Measurements from ENCODE around the gene SORCS2. TPM values are rescaled to one million over a fixed set of nuclear protein-coding genes. Genes with fewer than 3 reads are reported as not detected.

SORCS2 gene
- total and polyA plus RNA-seq, 2 donors (not counting 1 experiment from before 2014, with no cell fraction given): not detected

- no peaks in the 10 kb centered on the region for H3K36me3 ChIP-seq (replicated peaks in 1 of 2; ENCODE audit: control extremely low read depth in 1 of 2, control insufficient read depth in 1 of 2, extremely low read depth in 1 of 2, insufficient read depth in 2 of 2, low read length in 1 of 2)
- H2AFZ ChIP-seq (ENCODE audit: insufficient read depth, low read depth, low read length, poor library complexity, severe bottlenecking): no peak overlapping the region
- ChIA-PET POLR2A (no interaction called here), CTCF (no interaction called here)
- Mint-ChIP-seq H3K4me1 (no peaks in the 10 kb centered on the region), H3K27me3 (no peaks in the 10 kb centered on the region), H3K9me3 (ENCODE audit: insufficient read depth) (no peaks in the 10 kb centered on the region), H3K4me3 (no peak overlapping the region), H3K27ac (no peak overlapping the region)
- TF ChIP-seq CTCF (IDR thresholded peaks at IDR 0.05) (no peak), EZH2 (IDR thresholded peaks at IDR 0.05; ENCODE audit: borderline replicate concordance, insufficient read depth, low read depth, low read length, poor library complexity, severe bottlenecking) (no peak)
- H3K4me2 ChIP-seq (replicated peaks; ENCODE audit: low read depth, low read length, poor library complexity, severe bottlenecking): no peak overlapping the region
- H4K20me1 ChIP-seq (ENCODE audit: control insufficient read depth, insufficient read depth, low read length, poor library complexity, severe bottlenecking): no peaks in the 10 kb centered on the region
- H3K9ac ChIP-seq (ENCODE audit: low read length): no peak overlapping the region
- H3K79me2 ChIP-seq (ENCODE audit: control insufficient read depth, insufficient read depth, low read length): no peaks in the 10 kb centered on the region
- DNase-seq: no peak
- WGBS (ENCODE audit: insufficient coverage): 91% methylated on average over 4 of the region's 4 CpGs
- no peaks in the 10 kb centered on the region for H3K4me1 ChIP-seq (ENCODE audit: control insufficient read depth in 2 of 2, insufficient read depth in 2 of 2, low read length in 2 of 2)
- no peaks in the 10 kb centered on the region for H3K27me3 ChIP-seq (replicated peaks in 1 of 4; ENCODE audit: control extremely low read depth in 1 of 4, control insufficient read depth in 3 of 4, insufficient read depth in 4 of 4, low read length in 3 of 4)
- ATAC-seq (ENCODE audit: low read depth): no peak
- intact Hi-C loops (cut with micrococcal nuclease): no loop called here
- no peak overlapping the region for H3K4me3 ChIP-seq (ENCODE audit: control extremely low read depth in 1 of 5, extremely low read depth in 1 of 5, insufficient read depth in 1 of 5, low read depth in 2 of 5, low read length in 4 of 5)
- peaks cover 0 to 21% (median 0%) of the 10 kb centered on the region in 3 donors for H3K9me3 ChIP-seq (ENCODE audit: control extremely low read depth in 1 of 3, control insufficient read depth in 2 of 3, insufficient read depth in 1 of 3, low read length in 2 of 3)
- no peak overlapping the region for H3K27ac ChIP-seq (ENCODE audit: low read length in 2 of 2)
Observed at GRCh38 chr4:7565483-7565882, 373.1 kb downstream of the SORCS2 start.

GRCh38 chr4:7569810-7570783 lies 377.8 kb downstream of the SORCS2 start:
- DNase-seq: no peak
- Histone ChIP-seq H3K4me1 (ENCODE audit: control insufficient read depth in 2 of 2, insufficient read depth in 2 of 2, low read length in 2 of 2) (no peaks in the 10 kb centered on the region), H3K9me3 (ENCODE audit: control extremely low read depth in 1 of 3, control insufficient read depth in 2 of 3, insufficient read depth in 1 of 3, low read length in 2 of 3) (peaks cover 0 to 38% (median 0%) of the 10 kb centered on the region in 3 donors), H3K27ac (ENCODE audit: low read length in 2 of 2) (no peak overlapping the region), H3K9ac (ENCODE audit: low read length) (no peak overlapping the region), H3K79me2 (ENCODE audit: control insufficient read depth, insufficient read depth, low read length) (no peaks in the 10 kb centered on the region), H4K20me1 (ENCODE audit: control insufficient read depth, insufficient read depth, low read length, poor library complexity, severe bottlenecking) (no peaks in the 10 kb centered on the region), H3K4me2 (replicated peaks; ENCODE audit: low read depth, low read length, poor library complexity, severe bottlenecking) (no peak overlapping the region), H3K4me3 (ENCODE audit: control extremely low read depth in 1 of 5, extremely low read depth in 1 of 5, insufficient read depth in 1 of 5, low read depth in 2 of 5, low read length in 4 of 5) (no peak overlapping the region), H3K36me3 (replicated peaks in 1 of 2; ENCODE audit: control extremely low read depth in 1 of 2, control insufficient read depth in 1 of 2, extremely low read depth in 1 of 2, insufficient read depth in 2 of 2, low read length in 1 of 2) (no peaks in the 10 kb centered on the region), H3K27me3 (replicated peaks in 1 of 4; ENCODE audit: control extremely low read depth in 1 of 4, control insufficient read depth in 3 of 4, insufficient read depth in 4 of 4, low read length in 3 of 4) (no peaks in the 10 kb centered on the region), H2AFZ (ENCODE audit: insufficient read depth, low read depth, low read length, poor library complexity, severe bottlenecking) (no peak overlapping the region)
- ChIA-PET CTCF (no interaction called here), POLR2A (no interaction called here)
- ATAC-seq (ENCODE audit: low read depth): no peak
- no peaks in the 10 kb centered on the region for H3K4me1 Mint-ChIP-seq
- H3K4me3 Mint-ChIP-seq: no peak overlapping the region
- H3K27me3 Mint-ChIP-seq: no peaks in the 10 kb centered on the region
- no peak overlapping the region for H3K27ac Mint-ChIP-seq
- H3K9me3 Mint-ChIP-seq (ENCODE audit: insufficient read depth): no peaks in the 10 kb centered on the region
- no peak for TF ChIP-seq CTCF (IDR thresholded peaks at IDR 0.05)
- no peak for TF ChIP-seq EZH2 (IDR thresholded peaks at IDR 0.05; ENCODE audit: borderline replicate concordance, insufficient read depth, low read depth, low read length, poor library complexity, severe bottlenecking)
- 62% methylated on average over 19 of the region's 25 CpGs for WGBS (ENCODE audit: insufficient coverage)
- intact Hi-C loops (cut with micrococcal nuclease): no loop called here
